Fibroblast of mammary gland (primary cell): Measurements from ENCODE around the gene TTC27.

Experiments
- DNase-seq: peaks from one replicate; pipeline ENCODE4 v3.0.0-alpha.2; 2010; ENCODE audit warnings: low read depth
- H3K4me3 ChIP-seq: 2 replicates; pipeline ENCODE4 v1.5.1; 2011; ENCODE audit warnings: low read depth, mild to moderate bottlenecking, low read length, moderate library complexity; ENCODE audit not compliant: control insufficient read depth
- TF ChIP-seq, protein P1 (sequence below): conservative IDR thresholded peaks from 2 replicates; pipeline ENCODE4 v1.5.1; 2011; ENCODE audit warnings: low read depth, low read length, inconsistent platforms; ENCODE audit not compliant: control insufficient read depth, insufficient read depth

The TTC27 gene

DNA sequence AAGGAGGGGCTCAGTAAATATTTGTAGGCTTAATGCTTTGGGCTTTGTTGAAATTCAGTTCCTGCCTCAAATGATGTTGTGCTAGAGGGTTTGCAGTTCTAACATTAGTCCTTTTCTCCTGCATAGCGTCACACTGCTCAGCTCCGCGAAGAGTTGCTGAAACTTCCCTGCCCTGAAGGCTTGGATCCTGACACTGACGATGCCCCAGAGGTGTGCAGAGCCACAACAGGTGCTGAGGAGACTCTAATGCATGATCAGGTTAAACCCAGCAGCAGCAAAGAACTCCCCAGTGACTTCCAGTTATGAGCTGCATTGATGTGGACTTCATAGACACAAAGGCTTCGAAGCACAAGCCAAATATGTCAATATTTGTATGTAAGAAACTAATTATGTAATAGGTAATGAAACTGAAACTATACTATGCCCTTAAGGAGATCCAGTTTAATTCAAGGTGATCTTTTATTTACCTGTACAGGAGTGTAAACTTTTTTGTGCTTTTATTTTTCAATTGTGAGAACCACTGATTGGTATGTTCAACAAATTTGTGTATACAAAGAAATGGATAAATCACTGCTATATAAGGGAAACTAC, 10.2 kb upstream of the TTC27 start:
- no peak overlapping the region for H3K4me3 ChIP-seq
- no peak for DNase-seq
- TF ChIP-seq, protein P1, sequence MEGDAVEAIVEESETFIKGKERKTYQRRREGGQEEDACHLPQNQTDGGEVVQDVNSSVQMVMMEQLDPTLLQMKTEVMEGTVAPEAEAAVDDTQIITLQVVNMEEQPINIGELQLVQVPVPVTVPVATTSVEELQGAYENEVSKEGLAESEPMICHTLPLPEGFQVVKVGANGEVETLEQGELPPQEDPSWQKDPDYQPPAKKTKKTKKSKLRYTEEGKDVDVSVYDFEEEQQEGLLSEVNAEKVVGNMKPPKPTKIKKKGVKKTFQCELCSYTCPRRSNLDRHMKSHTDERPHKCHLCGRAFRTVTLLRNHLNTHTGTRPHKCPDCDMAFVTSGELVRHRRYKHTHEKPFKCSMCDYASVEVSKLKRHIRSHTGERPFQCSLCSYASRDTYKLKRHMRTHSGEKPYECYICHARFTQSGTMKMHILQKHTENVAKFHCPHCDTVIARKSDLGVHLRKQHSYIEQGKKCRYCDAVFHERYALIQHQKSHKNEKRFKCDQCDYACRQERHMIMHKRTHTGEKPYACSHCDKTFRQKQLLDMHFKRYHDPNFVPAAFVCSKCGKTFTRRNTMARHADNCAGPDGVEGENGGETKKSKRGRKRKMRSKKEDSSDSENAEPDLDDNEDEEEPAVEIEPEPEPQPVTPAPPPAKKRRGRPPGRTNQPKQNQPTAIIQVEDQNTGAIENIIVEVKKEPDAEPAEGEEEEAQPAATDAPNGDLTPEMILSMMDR: no peak

DNA sequence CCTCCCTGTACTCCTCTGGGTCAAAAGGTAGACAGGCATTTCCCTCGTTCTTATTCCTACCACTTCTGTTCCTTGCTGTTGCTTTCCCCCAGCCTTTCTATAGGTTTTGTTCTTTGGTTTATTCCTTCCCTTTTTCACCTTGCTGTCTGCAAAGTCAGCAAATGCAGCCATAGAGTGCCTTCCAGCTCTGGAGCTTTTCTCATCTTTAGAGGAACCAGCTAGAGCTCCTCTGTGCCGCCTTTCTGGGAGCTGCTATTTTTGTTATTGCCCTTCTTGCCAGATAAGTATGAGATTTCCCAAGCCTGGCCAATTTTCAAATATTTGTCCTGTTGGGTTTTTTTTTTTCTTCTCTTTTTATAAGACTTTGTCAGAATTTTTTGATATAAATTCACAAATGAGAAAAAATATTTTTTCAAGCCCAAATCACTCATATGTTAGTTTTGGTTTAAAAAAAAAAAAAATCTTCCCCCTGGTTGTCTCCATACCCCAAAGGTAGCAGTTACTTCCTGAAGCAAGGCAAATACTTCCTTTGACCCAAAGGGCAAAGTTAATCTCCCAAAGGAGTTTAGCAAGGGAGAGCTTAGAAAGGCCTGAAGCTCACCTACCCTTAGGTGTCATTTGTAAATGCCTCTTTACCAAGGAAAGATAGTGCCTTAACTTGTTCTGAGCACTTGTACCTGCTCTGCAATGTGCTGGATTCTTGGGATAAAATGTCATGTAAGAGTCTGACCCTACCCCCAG, 5.1 kb upstream of the TTC27 start:
- TF ChIP-seq, protein P1: no peak
- DNase-seq: no peak
- no peak overlapping the region for H3K4me3 ChIP-seq

DNA sequence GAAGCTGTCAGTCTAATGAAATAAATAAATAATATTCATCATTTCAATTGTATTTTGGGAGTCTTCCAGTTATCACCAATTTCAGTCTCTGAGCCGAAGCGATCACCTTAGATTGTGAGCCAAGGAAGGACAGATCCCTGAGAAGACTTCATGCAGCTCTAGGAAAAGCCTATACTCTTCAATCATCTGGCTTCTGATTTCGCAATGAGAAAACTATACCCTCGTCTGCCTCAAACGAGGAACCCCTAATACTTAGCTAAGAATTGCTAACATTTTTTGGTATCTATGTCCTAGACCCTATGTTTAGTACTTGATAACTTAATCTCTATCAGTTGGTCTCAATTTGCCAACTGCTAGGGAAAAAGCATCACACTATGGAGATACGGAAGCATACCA, 4.5 kb upstream of the TTC27 start:
- H3K4me3 ChIP-seq: no peak overlapping the region
- TF ChIP-seq, protein P1: no peak
- no peak for DNase-seq

DNA sequence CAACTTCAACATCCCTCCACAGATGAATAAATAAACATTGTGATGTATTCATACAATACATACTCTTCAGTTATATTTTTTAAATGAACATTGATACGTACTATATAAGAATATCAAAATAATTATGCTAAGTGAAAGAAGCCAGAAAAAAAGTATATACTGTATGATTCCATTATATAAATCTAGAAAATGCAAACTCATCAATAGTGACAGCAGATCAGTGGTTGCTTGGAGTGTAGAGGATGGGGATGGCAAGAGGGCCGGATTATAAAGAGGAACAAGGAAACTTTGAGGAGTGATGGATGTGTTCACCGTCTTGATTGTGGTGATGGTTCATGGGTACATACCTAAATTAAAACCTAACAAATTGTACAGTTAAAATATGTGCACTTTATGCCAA, 3.0 kb upstream of the TTC27 start:
- H3K4me3 ChIP-seq: no peak overlapping the region
- TF ChIP-seq, protein P1: no peak
- no peak for DNase-seq

DNA sequence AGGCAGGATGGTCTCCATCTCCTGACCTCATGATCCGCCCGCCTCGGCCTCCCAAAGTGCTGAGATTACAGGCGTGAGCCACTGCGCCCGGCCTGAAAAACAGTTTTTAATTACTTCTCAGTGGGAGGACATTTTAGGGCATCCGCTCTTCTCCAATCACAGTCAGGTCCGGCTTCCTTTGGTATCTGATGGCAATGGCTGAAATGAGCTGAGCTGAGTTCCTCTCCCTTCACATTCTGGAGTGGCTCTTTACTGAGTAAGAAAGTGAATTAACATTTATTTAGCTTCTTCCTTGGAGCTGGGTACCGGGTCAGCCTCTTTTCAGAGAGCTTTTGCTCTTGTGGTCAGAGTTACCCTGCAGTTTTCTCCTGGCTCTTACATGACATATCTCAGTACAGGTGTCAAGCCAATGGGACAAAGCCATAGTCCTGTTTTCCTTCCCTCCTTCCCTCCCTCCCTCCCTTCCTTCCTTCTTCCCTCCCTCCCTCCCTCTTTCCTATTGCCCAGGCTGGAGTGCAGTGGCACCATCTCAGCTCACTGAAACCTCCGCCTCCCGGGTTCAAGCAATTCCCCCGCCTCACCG, 1.1 kb upstream of the TTC27 start:
- TF ChIP-seq, protein P1: no peak
- no peak overlapping the region for H3K4me3 ChIP-seq

DNA sequence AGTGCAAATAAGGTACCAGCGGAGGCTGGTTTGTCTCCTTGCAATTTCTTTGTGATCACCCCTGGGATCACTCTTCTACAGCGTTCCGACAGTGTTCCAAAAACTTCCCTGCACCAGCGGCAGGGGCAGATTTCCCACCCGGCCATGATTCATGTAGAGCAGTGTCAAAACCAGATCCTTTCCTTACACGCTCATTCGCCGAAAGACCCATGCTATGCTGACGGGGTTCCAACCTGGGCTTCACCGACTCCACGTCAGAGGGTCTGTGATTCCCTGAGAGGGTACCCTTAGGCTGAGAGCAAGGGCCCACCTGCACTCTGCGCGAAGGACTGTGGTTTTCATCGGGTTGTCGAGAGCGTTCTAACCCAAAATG, 423 bp upstream of the TTC27 start:
- peak overlapping the region; percentile 98 for H3K4me3 ChIP-seq
- TF ChIP-seq, protein P1: peak; percentile 41
- DNase-seq: peak; percentile 67

More for the DNA sequence above, 1.1 kb upstream of the TTC27 start:
- no peak for DNase-seq
